GM18498 (cell line): ENCODE data around the gene RPA1.
"Not testable (repeated sequence)": the region's sequence is repeated elsewhere in the genome, so short reads cannot be mapped to it uniquely, and the experiment has no call there.

Source experiments
- ATAC-seq: cut with Tn5 transposase; IDR thresholded peaks from one replicate; pipeline ENCODE4 v1.9.1; 2021; ENCODE audit warnings: mild to moderate bottlenecking, moderate library complexity; ENCODE audit not compliant: unreplicated experiment

RPA1 gene

GRCh38 chr17:1829592-1830257 lies at the start of gene RPA1, which contains the start of gene SMYD4:
TSS of gene RPA1 (plus strand) at chr17:1830005. CDS start at chr17:1830094, 89 bp downstream.
TSS of gene SMYD4 (minus strand) at chr17:1829902. CDS start at chr17:1827994, 1,908 bp downstream.
- peak; percentile 91 for ATAC-seq

GRCh38 chr17:1782171-1782567 lies 47.6 kb upstream of the RPA1 start:
- ATAC-seq: no peak

- no peak for ATAC-seq
Measured at GRCh38 chr17:1783271-1783670, 46.5 kb upstream of the RPA1 start.

- no peak for ATAC-seq
Measured at GRCh38 chr17:1783834-1784611, 45.8 kb upstream of the RPA1 start.

- no peak for ATAC-seq
Measured at GRCh38 chr17:1785930-1786329, 43.9 kb upstream of the RPA1 start.

- no peak for ATAC-seq
Measured at GRCh38 chr17:1786708-1787107, 43.1 kb upstream of the RPA1 start.

GRCh38 chr17:1787301-1787902 lies 42.4 kb upstream of the RPA1 start:
- ATAC-seq: no peak

- no peak for ATAC-seq
Measured at GRCh38 chr17:1789936-1790335, 39.9 kb upstream of the RPA1 start.

- ATAC-seq: no peak
Measured at GRCh38 chr17:1792495-1793446, 37.0 kb upstream of the RPA1 start.

- no peak for ATAC-seq
Measured at GRCh38 chr17:1793447-1793806, 36.4 kb upstream of the RPA1 start.

GRCh38 chr17:1796800-1797199 lies 33.0 kb upstream of the RPA1 start:
- ATAC-seq: no peak

GRCh38 chr17:1797323-1797722 lies 32.5 kb upstream of the RPA1 start:
- no peak for ATAC-seq

- ATAC-seq: not testable (repeated sequence)
Measured at GRCh38 chr17:1797846-1798245, 32.0 kb upstream of the RPA1 start.

- ATAC-seq: no peak
Measured at GRCh38 chr17:1800240-1800639, 29.6 kb upstream of the RPA1 start.

- ATAC-seq: no peak
Measured at GRCh38 chr17:1800712-1801111, 29.1 kb upstream of the RPA1 start.

- ATAC-seq: no peak
Measured at GRCh38 chr17:1802429-1802828, 27.4 kb upstream of the RPA1 start.

- no peak for ATAC-seq
Measured at GRCh38 chr17:1803280-1803679, 26.5 kb upstream of the RPA1 start.

- no peak for ATAC-seq
Measured at GRCh38 chr17:1807890-1808289, 21.9 kb upstream of the RPA1 start.

- no peak for ATAC-seq
Measured at GRCh38 chr17:1808644-1809043, 21.2 kb upstream of the RPA1 start.

- ATAC-seq: not testable (repeated sequence)
Measured at GRCh38 chr17:1809815-1810214, 20.0 kb upstream of the RPA1 start.
